Astrocyte of the spinal cord (primary cell): ENCODE measurements around the gene TMEM138.

Experiments used
- DNase-seq: peaks from one replicate; pipeline ENCODE4 v3.0.0; 2011; ENCODE audit warnings: low read depth, low spot score
- H3K4me3 ChIP-seq: 2 replicates; pipeline ENCODE4 v1.5.1; 2011; ENCODE audit warnings: low read depth, mild to moderate bottlenecking, low read length, moderate library complexity
- CTCF ChIP-seq: IDR thresholded peaks from 2 replicates; pipeline ENCODE4 v1.5.1; 2012; ENCODE audit warnings: low read depth, mild to moderate bottlenecking, low read length, inconsistent platforms
- in situ Hi-C: cut with HindIII; loops from 2 replicates; pipeline ENCODE4 v1.10.0; 2017; ENCODE audit warnings: low sequenced_read_pairs

TMEM138 gene

GRCh38 chr11:61341706-61342105 lies 20.5 kb upstream of the TMEM138 start:
- in situ Hi-C loops = no loop called here

DNA sequence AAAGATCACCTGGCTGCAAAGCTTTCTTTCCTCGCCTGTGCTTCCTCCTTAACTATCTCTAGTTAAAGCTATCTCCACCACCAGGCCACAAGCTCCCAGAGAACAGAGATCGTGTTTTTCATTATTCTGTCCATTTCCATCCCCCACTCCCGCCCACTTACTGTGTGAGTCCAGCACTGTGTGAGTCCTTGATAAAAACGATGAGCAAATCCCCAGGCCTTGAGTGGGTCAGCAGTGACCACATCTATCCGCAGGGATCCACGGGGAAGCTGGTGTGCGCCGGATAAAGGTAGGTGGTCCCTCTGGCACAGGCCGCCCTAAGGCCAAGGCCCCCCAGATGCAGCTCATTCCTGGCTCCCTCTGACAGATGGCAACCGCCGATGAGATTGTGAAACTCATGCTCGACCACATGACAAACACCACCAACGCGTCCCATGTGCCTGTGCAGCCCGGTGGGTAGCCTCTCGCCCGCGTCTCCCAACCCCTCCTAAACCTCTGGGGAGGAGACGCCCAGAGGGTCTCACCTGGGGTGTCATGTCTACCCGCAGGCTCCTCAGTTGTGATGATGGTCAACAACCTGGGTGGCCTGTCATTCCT lies 19.9 kb upstream of the TMEM138 start:
- DNase-seq = no peak
- in situ Hi-C loops = no loop called here
- no peak for TF ChIP-seq CTCF
- no peak overlapping the region for H3K4me3 ChIP-seq

More at GRCh38 chr11:61341706-61342105, 20.5 kb upstream of the TMEM138 start:
- DNase-seq = no peak
- TF ChIP-seq CTCF = no peak
- no peak overlapping the region for H3K4me3 ChIP-seq

DNA sequence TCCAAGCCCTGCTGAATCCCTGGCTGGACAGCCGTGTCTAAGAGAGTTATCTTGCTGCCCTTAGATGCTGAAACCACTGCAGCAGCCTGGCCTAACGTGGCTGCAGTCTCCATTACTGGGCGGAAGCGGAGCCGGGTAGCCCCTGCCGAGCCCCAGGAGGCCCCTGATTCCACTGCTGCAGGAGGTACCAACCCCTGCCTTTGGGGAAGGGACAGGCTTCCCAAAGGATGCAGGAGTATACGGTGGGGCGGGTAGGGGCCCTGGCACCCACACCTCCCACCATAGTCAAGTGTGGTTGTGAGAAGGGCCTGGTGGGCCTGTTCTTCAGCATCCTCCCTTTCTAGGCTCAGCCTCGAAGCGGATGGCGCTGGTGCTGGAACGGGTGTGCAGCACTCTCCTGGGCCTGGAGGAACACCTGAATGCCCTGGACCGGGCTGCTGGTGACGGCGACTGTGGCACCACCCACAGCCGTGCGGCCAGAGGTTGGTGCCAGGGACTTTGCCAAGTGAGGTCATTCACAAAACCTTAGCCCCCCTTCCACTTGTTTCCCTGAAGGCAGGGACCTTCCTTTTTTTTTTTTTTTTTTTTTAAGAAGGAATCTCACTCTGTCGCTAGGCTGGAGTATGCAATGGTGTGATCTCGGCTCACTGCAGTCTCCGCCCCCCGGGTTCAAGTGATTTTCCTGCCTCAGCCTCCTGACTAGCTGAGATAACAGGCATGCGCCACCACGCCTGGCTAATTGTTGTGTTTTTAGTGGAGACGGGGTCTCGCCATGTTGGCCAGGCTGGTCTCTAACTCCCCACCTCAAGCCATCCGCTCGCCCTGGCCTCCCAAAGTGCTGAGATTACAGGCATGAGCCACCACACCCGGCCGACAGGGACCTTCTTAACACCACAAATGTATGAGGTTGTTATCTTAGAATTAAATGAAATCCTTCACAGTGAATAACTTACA lies 18.1 kb upstream of the TMEM138 start:
- H3K4me3 ChIP-seq = no peak overlapping the region
- in situ Hi-C loops = no loop called here
- TF ChIP-seq CTCF = no peak
- no peak for DNase-seq

DNA sequence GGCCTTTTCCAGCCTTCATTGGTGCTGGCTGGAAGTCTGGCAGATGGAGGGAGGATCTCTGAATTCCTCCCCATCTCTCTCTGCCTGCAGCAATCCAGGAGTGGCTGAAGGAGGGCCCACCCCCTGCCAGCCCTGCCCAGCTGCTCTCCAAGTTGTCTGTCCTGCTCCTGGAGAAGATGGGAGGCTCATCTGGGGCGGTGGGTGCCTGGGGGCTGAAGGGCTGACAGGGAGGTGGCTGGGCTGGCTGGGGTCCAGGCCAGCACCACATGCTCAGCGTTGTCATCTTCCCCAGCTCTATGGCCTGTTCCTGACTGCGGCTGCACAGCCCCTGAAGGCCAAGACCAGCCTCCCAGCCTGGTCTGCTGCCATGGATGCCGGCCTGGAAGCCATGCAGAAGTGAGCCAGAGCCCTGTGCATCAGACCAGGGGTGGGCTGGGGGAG lies 17.0 kb upstream of the TMEM138 start:
- TF ChIP-seq CTCF = no peak
- no peak for DNase-seq
- in situ Hi-C loops = no loop called here
- no peak overlapping the region for H3K4me3 ChIP-seq

GRCh38 chr11:61345954-61346843 lies 16.0 kb upstream of the TMEM138 start:
- in situ Hi-C loops = no loop called here
- H3K4me3 ChIP-seq = no peak overlapping the region
- TF ChIP-seq CTCF = no peak
- DNase-seq = no peak

DNA sequence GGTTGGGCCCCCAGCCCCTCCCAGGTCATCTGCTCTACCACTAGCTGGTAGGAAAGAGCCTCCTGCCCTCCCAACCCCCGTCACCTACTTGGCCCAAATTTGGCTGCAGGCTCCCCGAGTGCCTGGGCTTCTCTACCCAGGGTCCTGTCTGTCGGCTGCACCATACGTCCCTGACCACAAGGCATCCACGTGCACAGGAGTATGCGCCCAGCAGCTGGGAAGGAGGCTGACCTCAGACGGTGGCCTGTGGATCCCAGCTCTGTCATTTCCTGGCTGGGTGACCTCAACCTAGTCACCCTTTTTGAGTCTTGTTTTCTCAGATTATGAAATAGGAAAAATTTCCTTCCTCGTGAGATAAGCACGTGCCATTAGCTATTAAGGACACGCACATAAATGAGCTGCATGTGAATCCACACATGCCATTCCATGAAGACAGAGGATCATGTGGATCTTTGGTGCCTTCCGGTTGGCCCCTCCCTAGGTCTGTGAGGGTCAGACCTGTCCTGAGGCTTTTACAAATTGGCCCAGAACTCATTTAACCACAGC lies 14.2 kb upstream of the TMEM138 start:
- no peak for TF ChIP-seq CTCF
- H3K4me3 ChIP-seq = no peak overlapping the region
- in situ Hi-C loops = no loop called here
- peak; percentile 23 for DNase-seq
